ENCODE data around the gene TMEM248.

- no peak for TF ChIP-seq POLR2AphosphoS5 (IDR thresholded peaks at IDR 0.05; ENCODE audit: low read length)
- no peak for TF ChIP-seq EZH2 (IDR thresholded peaks at IDR 0.05; ENCODE audit: borderline replicate concordance, control insufficient read depth, low read depth, low read length)
- TF ChIP-seq CTCF (IDR thresholded peaks at IDR 0.05 in 2 of 3, conservative IDR thresholded peaks at IDR 0.05 in 1 of 3; ENCODE audit: control insufficient read depth in 2 of 3, extremely low read depth in 1 of 3, insufficient read depth in 1 of 3, low read depth in 3 of 3, low read length in 3 of 3): no peak
- TF ChIP-seq CREB1 (IDR thresholded peaks at IDR 0.05; ENCODE audit: low read depth): no peak
- TF ChIP-seq EGR1 (IDR thresholded peaks at IDR 0.05; ENCODE audit: borderline replicate concordance in 1 of 2, low read depth in 2 of 2, low read length in 2 of 2): no peak
- TF ChIP-seq TARDBP (IDR thresholded peaks at IDR 0.05; ENCODE audit: borderline replicate concordance): no peak
- no peak for TF ChIP-seq FOXM1 (IDR thresholded peaks at IDR 0.05; ENCODE audit: low read depth, low read length)
- no peak for TF ChIP-seq TCF7 (IDR thresholded peaks at IDR 0.05; ENCODE audit: borderline replicate concordance)
- no peak for TF ChIP-seq POLR2A (IDR thresholded peaks at IDR 0.05; ENCODE audit: low read depth, low read length)
Measured at GRCh38 chr7:66929165-66929564, 8.1 kb downstream of the TMEM248 start.

Measured in GM12878 (cell line).